K562 (cell line): ENCODE results near the gene C16orf95. TPM values are rescaled to one million over a fixed set of nuclear protein-coding genes. Genes with fewer than 3 reads are reported as not detected.

Source experiments
- ATAC-seq: fragments of 200-7000 bp; cut with Tn5 transposase; 3 replicates; pipeline ENCODE4 v1.9.1; 2020; ENCODE audit warnings: moderate library complexity
- BruUV-seq: library from RNA; stranded (reverse); fragments of 400-500 nt; replicated peaks from 2 replicates; lab custom pipeline; 2021; lab: Mats Ljungman, UMichigan
- CTCF ChIA-PET: fragments of 300-600 bp; formaldehyde crosslinking; extraction: SDS; loops from one replicate; lab custom pipeline; 2021; ENCODE audit warnings: low intra/inter-chr PET ratio; lab: Yijun Ruan, JAX
- POLR2A ChIA-PET: fragments of 300-600, 350-650 bp; sonication (Branson Sonifier 250); formaldehyde crosslinking; extraction: SDS; loops from one replicate; lab custom pipeline; 2021; ENCODE audit warnings: antibody characterized with exemption, inconsistent platforms; lab: Yijun Ruan, JAX
- DNase-seq, 4 experiments: peaks; one replicate each; pipeline versions ENCODE4 v3.0.0 to v3.0.0-alpha.2; 2011 to 2018; ENCODE audit warnings: low spot score in 3 of 4, mixed read lengths in 3 of 4; ENCODE audit errors: extremely low read depth in 1 of 4
- FAIRE-seq: peaks from 2 replicates; lab custom pipeline; 2011; peaks lifted over from hg19 to GRCh38; lab: Jason Lieb, UNC
- H2AFZ ChIP-seq: 2 replicates; pipeline ENCODE4 v1.6.0; 2011; ENCODE audit warnings: low read depth, low read length, control low read depth, inconsistent platforms
- H3K27ac ChIP-seq: fragments of 200-600 bp; 3 replicates; pipeline ENCODE4 v1.8.0; 2011; ENCODE audit warnings: low read depth, mild to moderate bottlenecking, control low read depth, inconsistent platforms, low read length, moderate library complexity, mixed read lengths; ENCODE audit errors: extremely low read depth
- H3K27me3 ChIP-seq, 2 experiments: fragments of 300-600 bp in 1 of 2; 2 replicates in 1 of 2; 3 replicates in 1 of 2; pipeline versions ENCODE4 v1.6.0 to v1.8.0; 2011; ENCODE audit warnings: inconsistent platforms in 2 of 2, low read length in 2 of 2, mild to moderate bottlenecking in 1 of 2, mixed read lengths in 1 of 2, moderate library complexity in 1 of 2; ENCODE audit not compliant: control insufficient read depth in 2 of 2, insufficient read depth in 2 of 2
- H3K36me3 ChIP-seq: fragments of 300-600 bp; 3 replicates; pipeline ENCODE4 v1.8.0; 2011; ENCODE audit warnings: mild to moderate bottlenecking, low read length, inconsistent platforms; ENCODE audit not compliant: control insufficient read depth, insufficient read depth
- H3K4me1 ChIP-seq, 2 experiments: fragments of 200-600 bp in 1 of 2; replicated peaks in 1 of 2; 2 replicates in 1 of 2; 3 replicates in 1 of 2; pipeline versions ENCODE4 v1.5.1 to v1.8.0; 2011; ENCODE audit warnings: inconsistent platforms in 2 of 2, low read length in 2 of 2, mild to moderate bottlenecking in 1 of 2, mixed read lengths in 1 of 2, moderate library complexity in 1 of 2; ENCODE audit not compliant: control insufficient read depth in 2 of 2, insufficient read depth in 2 of 2
- H3K4me2 ChIP-seq: 2 replicates; pipeline ENCODE4 v1.6.1; 2011; ENCODE audit warnings: low read length, control low read depth, inconsistent platforms, mixed read lengths; ENCODE audit not compliant: insufficient read depth
- H3K4me3 ChIP-seq: fragments of 200-600 bp; sonication (generic), shearing (Covaris generic); 2 replicates; pipeline ENCODE4 v1.5.1; 2016; ENCODE audit warnings: control low read depth, inconsistent platforms
- H3K79me2 ChIP-seq: fragments of 200-600 bp; 3 replicates; pipeline ENCODE4 v1.8.0; 2011; ENCODE audit warnings: low read length, inconsistent platforms; ENCODE audit not compliant: control insufficient read depth, insufficient read depth
- H3K9ac ChIP-seq, 2 experiments: 2 replicates each; pipeline versions ENCODE4 v1.6.0 to v1.6.1; 2011; ENCODE audit warnings: low read depth in 2 of 2, low read length in 2 of 2, control low read depth in 1 of 2, inconsistent platforms in 1 of 2, mild to moderate bottlenecking in 1 of 2, mixed read lengths in 1 of 2; ENCODE audit not compliant: insufficient read depth in 1 of 2
- H3K9me1 ChIP-seq: one replicate; pipeline ENCODE4 v1.6.0; 2011; ENCODE audit warnings: inconsistent platforms, mild to moderate bottlenecking, low read length, moderate library complexity; ENCODE audit not compliant: control insufficient read depth, insufficient read depth
- H3K9me3 ChIP-seq: replicated peaks from 2 replicates; pipeline ENCODE4 v1.5.1; 2011; ENCODE audit warnings: low read depth, low read length, inconsistent platforms; ENCODE audit not compliant: control insufficient read depth, insufficient read depth
- H4K20me1 ChIP-seq: replicated peaks from 2 replicates; pipeline ENCODE4 v1.6.1; 2011; ENCODE audit warnings: low read length, inconsistent platforms, mixed read lengths; ENCODE audit not compliant: control insufficient read depth, insufficient read depth
- BCLAF1 ChIP-seq, 2 experiments: fragments of 450-650 bp in 1 of 2; IDR thresholded peaks; 2 replicates each; pipeline ENCODE4 v1.6.1; 2011 to 2017; ENCODE audit warnings: low read depth in 2 of 2, antibody characterized with exemption in 1 of 2, borderline replicate concordance in 1 of 2, low read length in 1 of 2, mild to moderate bottlenecking in 1 of 2, mixed read lengths in 1 of 2; ENCODE audit not compliant: control insufficient read depth in 1 of 2
- HEY1 ChIP-seq: fragments of 250-450 bp; sonication (Bioruptor Pico); IDR thresholded peaks from 2 replicates; pipeline ENCODE4 v1.5.0; 2020; ENCODE audit warnings: mild to moderate bottlenecking, moderate library complexity, borderline replicate concordance
- KDM2B ChIP-seq: fragments of 250-450 bp; sonication (Bioruptor Pico); IDR thresholded peaks from 2 replicates; pipeline ENCODE4 v1.8.0; 2021; ENCODE audit warnings: mild to moderate bottlenecking, moderate library complexity
- NCOA6 ChIP-seq: fragments of 450-650 bp; IDR thresholded peaks from 2 replicates; pipeline ENCODE4 v1.6.1; 2017; ENCODE audit warnings: mild to moderate bottlenecking
- ZNF184 ChIP-seq: sonication (generic); formaldehyde crosslinking; IDR thresholded peaks from 2 replicates; pipeline ENCODE4 v1.5.0; 2020; ENCODE audit warnings: missing genetic modification reagents
- ZNF707 ChIP-seq: fragments of 250-450 bp; sonication (Bioruptor Pico); conservative IDR thresholded peaks from 2 replicates; pipeline ENCODE4 v1.8.0; 2022; ENCODE audit warnings: inconsistent platforms, mild to moderate bottlenecking, moderate library complexity
- WGBS: fragments of 100-300 bp; shearing (Covaris generic); methylation state at CpG from one replicate; pipeline ENCODE4 v1.1.6; 2016; ENCODE audit warnings: low coverage, mixed read lengths; ENCODE audit not compliant: insufficient coverage; ENCODE audit errors: missing lambda C conversion rate; 5-methylcytosine and 5-hydroxymethylcytosine counted together
- in situ Hi-C: fragments of 300-500 bp; cut with MboI; formaldehyde crosslinking; loops from 4 replicates; pipeline ENCODE4 v1.15.0; 2018; ENCODE audit warnings: inconsistent platforms, mixed read lengths
- intact Hi-C: fragments of 100-400 bp; cut with micrococcal nuclease; formaldehyde crosslinking; loops from 2 replicates; pipeline ENCODE4 v1.14.2; 2022
- polyA plus RNA-seq, 8 experiments: library from polyadenylated mRNA; depleted of rRNA in 4 of 8; stranded (reverse) in 5 of 8; unstranded in 3 of 8; fragments of >200 nt; fragmentation: Nextera tagmentation in 2 of 8; fragmentation: Illumina TruSeq in 1 of 8; extraction: Ambion mirVana in 2 of 8; extraction: Trizol in 1 of 8; gene quantifications; 2 replicates each; pipeline versions ENCODE4 v1.2.1 to v1.2.3, GENCODE V29; 2011 to 2014; ENCODE audit warnings: inconsistent platforms in 1 of 8, missing spikeins in 1 of 8
- total RNA-seq, 7 experiments: library from RNA; depleted of rRNA in 6 of 7; stranded (reverse); fragments of >200 nt in 6 of 7; fragmentation: Illumina TruSeq in 2 of 7; extraction: Trizol in 2 of 7; gene quantifications; 2 replicates each; pipeline versions ENCODE4 v1.2.1 to v1.2.3, GENCODE V29; 2011 to 2021; ENCODE audit warnings: low replicate concordance in 1 of 7
- TF ChIP-seq, protein P1 (sequence below): fragments of 450-650 bp; IDR thresholded peaks from 2 replicates; pipeline ENCODE4 v1.6.1; 2014; ENCODE audit warnings: low read depth, mild to moderate bottlenecking, moderate library complexity, borderline replicate concordance
- TF ChIP-seq, protein P2 (sequence below): fragments of 450-650 bp; formaldehyde crosslinking; IDR thresholded peaks from 2 replicates; pipeline ENCODE4 v1.4.0; 2020; ENCODE audit warnings: mild to moderate bottlenecking, moderate library complexity

C16orf95 gene
- total and polyA plus RNA-seq, 9 of the 15 experiments (the other 6 are each of a cell fraction or from before 2014, with no cell fraction given): 6.5 to 20.5 (median 9.4) TPM

DNA sequence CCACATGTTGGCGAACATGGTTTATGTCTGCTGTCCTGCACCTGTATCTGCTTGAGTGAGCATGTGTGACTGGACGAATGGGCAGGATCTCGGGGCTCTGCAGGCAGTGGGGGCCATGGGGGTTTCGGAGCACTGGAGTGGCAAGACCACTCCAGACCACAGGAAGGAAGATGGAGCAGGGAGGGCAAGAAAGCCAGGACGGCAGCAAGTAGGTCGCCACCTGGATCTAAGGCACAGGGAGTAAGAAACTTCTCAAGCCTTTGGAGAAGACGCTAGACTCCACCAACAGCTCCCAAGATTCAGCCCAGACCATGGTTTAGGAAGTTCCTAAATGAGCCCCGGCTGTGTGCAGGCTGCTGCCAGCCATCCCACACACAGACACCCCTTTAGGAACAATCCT, 32.8 kb upstream of the C16orf95 start:
- intact Hi-C loops (no loop called here), in situ Hi-C loops (no loop called here)
- 89% methylated on average over 8 of the region's 8 CpGs for WGBS
- peaks cover 0 to 17% of the 10 kb centered on the region in 2 experiments; a peak in 1 of 5 replicates for H3K4me1 ChIP-seq
- H3K9ac ChIP-seq: peak overlapping the region in 1 of 2 experiments; percentile 76; a peak in 2 of 4 replicates
- DNase-seq: no peak
- no peak for TF ChIP-seq NCOA6
- TF ChIP-seq, protein P1, sequence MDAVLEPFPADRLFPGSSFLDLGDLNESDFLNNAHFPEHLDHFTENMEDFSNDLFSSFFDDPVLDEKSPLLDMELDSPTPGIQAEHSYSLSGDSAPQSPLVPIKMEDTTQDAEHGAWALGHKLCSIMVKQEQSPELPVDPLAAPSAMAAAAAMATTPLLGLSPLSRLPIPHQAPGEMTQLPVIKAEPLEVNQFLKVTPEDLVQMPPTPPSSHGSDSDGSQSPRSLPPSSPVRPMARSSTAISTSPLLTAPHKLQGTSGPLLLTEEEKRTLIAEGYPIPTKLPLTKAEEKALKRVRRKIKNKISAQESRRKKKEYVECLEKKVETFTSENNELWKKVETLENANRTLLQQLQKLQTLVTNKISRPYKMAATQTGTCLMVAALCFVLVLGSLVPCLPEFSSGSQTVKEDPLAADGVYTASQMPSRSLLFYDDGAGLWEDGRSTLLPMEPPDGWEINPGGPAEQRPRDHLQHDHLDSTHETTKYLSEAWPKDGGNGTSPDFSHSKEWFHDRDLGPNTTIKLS: no peak
- H3K79me2 ChIP-seq: peaks cover 4% of the 10 kb centered on the region
- H3K4me2 ChIP-seq: no peak overlapping the region
- no peaks in the 10 kb centered on the region; the same call in 1 of the 2 replicates for H4K20me1 ChIP-seq
- CTCF ChIA-PET: no interaction called here
- POLR2A ChIA-PET: interaction anchor here (1.2 to 1.5 kb wide), 4 partner anchors 8 to 21 kb away, joined by 3 to 6 read pairs (median 4); no protein-coding TSS in a partner anchor
- no peak overlapping the region for H3K4me3 ChIP-seq
- peaks cover 5% of the 10 kb centered on the region for H3K9me1 ChIP-seq
- no peaks in the 10 kb centered on the region for H3K9me3 ChIP-seq
- no peaks in the 10 kb centered on the region for H3K27me3 ChIP-seq
- peaks cover 38% of the 10 kb centered on the region; the same call in 2 of the 3 replicates for H3K36me3 ChIP-seq
- no peak overlapping the region for H2AFZ ChIP-seq
- no peak for ATAC-seq
- no TSS peak for BruUV-seq
- no peak overlapping the region for H3K27ac ChIP-seq
- FAIRE-seq: no peak

- WGBS: 92% methylated on average over 10 of the region's 13 CpGs
- Histone ChIP-seq H3K4me3 (no peak overlapping the region), H3K4me1 (peaks cover 0 to 21% of the 10 kb centered on the region in 2 experiments; a peak in 1 of 5 replicates), H3K36me3 (peaks cover 43% of the 10 kb centered on the region; the same call in 2 of the 3 replicates), H3K9ac (no peak overlapping the region), H3K4me2 (no peak overlapping the region), H3K9me3 (no peaks in the 10 kb centered on the region), H2AFZ (no peak overlapping the region), H3K9me1 (peaks cover 5% of the 10 kb centered on the region), H3K27me3 (no peaks in the 10 kb centered on the region), H4K20me1 (no peaks in the 10 kb centered on the region; the same call in 1 of the 2 replicates), H3K27ac (no peak overlapping the region), H3K79me2 (peaks cover 4% of the 10 kb centered on the region; the same call in 2 of the 3 replicates)
- POLR2A ChIA-PET: interaction anchor here (0.6 to 1.4 kb wide), 3 partner anchors 9 to 1697 kb away, joined by 3 to 6 read pairs (median 3); no protein-coding TSS in a partner anchor
- no peak for ATAC-seq
- in situ Hi-C loops (no loop called here), intact Hi-C loops (no loop called here)
- no peak for DNase-seq
- CTCF ChIA-PET: no interaction called here
- BruUV-seq: no TSS peak
- FAIRE-seq: no peak
- TF ChIP-seq KDM2B (CRISPR knock-in tag) (no peak), ZNF184 (CRISPR knock-in tag) (no peak), HEY1 (CRISPR knock-in tag) (no peak), ZNF707 (CRISPR knock-in tag) (no peak), BCLAF1 (IDR thresholded peaks at IDR 0.05; ENCODE audit: borderline replicate concordance in 1 of 2, control insufficient read depth in 1 of 2, low read depth in 2 of 2, low read length in 1 of 2) (no peak)
- TF ChIP-seq, protein P2, sequence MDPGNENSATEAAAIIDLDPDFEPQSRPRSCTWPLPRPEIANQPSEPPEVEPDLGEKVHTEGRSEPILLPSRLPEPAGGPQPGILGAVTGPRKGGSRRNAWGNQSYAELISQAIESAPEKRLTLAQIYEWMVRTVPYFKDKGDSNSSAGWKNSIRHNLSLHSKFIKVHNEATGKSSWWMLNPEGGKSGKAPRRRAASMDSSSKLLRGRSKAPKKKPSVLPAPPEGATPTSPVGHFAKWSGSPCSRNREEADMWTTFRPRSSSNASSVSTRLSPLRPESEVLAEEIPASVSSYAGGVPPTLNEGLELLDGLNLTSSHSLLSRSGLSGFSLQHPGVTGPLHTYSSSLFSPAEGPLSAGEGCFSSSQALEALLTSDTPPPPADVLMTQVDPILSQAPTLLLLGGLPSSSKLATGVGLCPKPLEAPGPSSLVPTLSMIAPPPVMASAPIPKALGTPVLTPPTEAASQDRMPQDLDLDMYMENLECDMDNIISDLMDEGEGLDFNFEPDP (CRISPR knock-in tag): no peak
Observed at GRCh38 chr16:87348616-87349157, 31.5 kb upstream of the C16orf95 start.
